ENCODE results near the gene RNF220. TPM values are rescaled to one million over a fixed set of nuclear protein-coding genes. Genes with fewer than 3 reads are reported as not detected.
A peak's percentile ranks its signal among the peaks of the same experiment; 100 is the strongest.

The RNF220 gene
- total RNA-seq, 1 donor from 2014 or later: 58.4 TPM

GRCh38 chr1:44418022-44418673 lies 13.1 kb downstream of the RNF220 start:
- DNase-seq (ENCODE audit: low spot score): no peak
- H3K27me3 Mint-ChIP-seq (ENCODE audit: low read depth): peaks cover 35% of the 10 kb centered on the region
- H3K4me3 Mint-ChIP-seq (ENCODE audit: unreplicated experiment): peak overlapping the region; percentile 61
- peak overlapping the region; percentile 78 for H3K27ac Mint-ChIP-seq (ENCODE audit: unreplicated experiment)
- H3K4me1 Mint-ChIP-seq (ENCODE audit: low read depth): peaks cover 20% of the 10 kb centered on the region
- H3K36me3 Mint-ChIP-seq (ENCODE audit: low read depth): peaks cover 2% of the 10 kb centered on the region
- no peaks in the 10 kb centered on the region for H3K9me3 Mint-ChIP-seq (ENCODE audit: low read depth)
- TF ChIP-seq CTCF (IDR thresholded peaks at IDR 0.05): no peak

GRCh38 chr1:44419901-44420300 lies 14.8 kb downstream of the RNF220 start:
- Mint-ChIP-seq H3K27me3 (ENCODE audit: low read depth) (peaks cover 35% of the 10 kb centered on the region), H3K36me3 (ENCODE audit: low read depth) (peaks cover 2% of the 10 kb centered on the region), H3K4me3 (ENCODE audit: unreplicated experiment) (no peak overlapping the region), H3K9me3 (ENCODE audit: low read depth) (no peaks in the 10 kb centered on the region), H3K27ac (ENCODE audit: unreplicated experiment) (no peak overlapping the region), H3K4me1 (ENCODE audit: low read depth) (peaks cover 31% of the 10 kb centered on the region)
- TF ChIP-seq CTCF (IDR thresholded peaks at IDR 0.05): no peak
- no peak for DNase-seq (ENCODE audit: low spot score)

GRCh38 chr1:44420535-44420934 lies 15.5 kb downstream of the RNF220 start:
- Mint-ChIP-seq H3K27me3 (ENCODE audit: low read depth) (peaks cover 40% of the 10 kb centered on the region), H3K4me3 (ENCODE audit: unreplicated experiment) (no peak overlapping the region), H3K36me3 (ENCODE audit: low read depth) (no peaks in the 10 kb centered on the region), H3K4me1 (ENCODE audit: low read depth) (peaks cover 31% of the 10 kb centered on the region), H3K27ac (ENCODE audit: unreplicated experiment) (no peak overlapping the region), H3K9me3 (ENCODE audit: low read depth) (no peaks in the 10 kb centered on the region)
- DNase-seq (ENCODE audit: low spot score): no peak
- TF ChIP-seq CTCF (IDR thresholded peaks at IDR 0.05): no peak

- Mint-ChIP-seq H3K9me3 (ENCODE audit: low read depth) (no peaks in the 10 kb centered on the region), H3K4me1 (ENCODE audit: low read depth) (peaks cover 31% of the 10 kb centered on the region), H3K27me3 (ENCODE audit: low read depth) (peaks cover 39% of the 10 kb centered on the region), H3K27ac (ENCODE audit: unreplicated experiment) (no peak overlapping the region), H3K4me3 (ENCODE audit: unreplicated experiment) (no peak overlapping the region), H3K36me3 (ENCODE audit: low read depth) (no peaks in the 10 kb centered on the region)
- TF ChIP-seq CTCF (IDR thresholded peaks at IDR 0.05): no peak
- no peak for DNase-seq (ENCODE audit: low spot score)
Measured at GRCh38 chr1:44421446-44421884, 16.4 kb downstream of the RNF220 start.

- H3K27me3 Mint-ChIP-seq (ENCODE audit: low read depth): peaks cover 37% of the 10 kb centered on the region
- no peak for TF ChIP-seq CTCF (IDR thresholded peaks at IDR 0.05)
- no peak overlapping the region for H3K4me3 Mint-ChIP-seq (ENCODE audit: unreplicated experiment)
- no peaks in the 10 kb centered on the region for H3K36me3 Mint-ChIP-seq (ENCODE audit: low read depth)
- H3K27ac Mint-ChIP-seq (ENCODE audit: unreplicated experiment): no peak overlapping the region
- H3K9me3 Mint-ChIP-seq (ENCODE audit: low read depth): no peaks in the 10 kb centered on the region
- DNase-seq (ENCODE audit: low spot score): no peak
- peaks cover 30% of the 10 kb centered on the region for H3K4me1 Mint-ChIP-seq (ENCODE audit: low read depth)
Measured at GRCh38 chr1:44422161-44422560, 17.1 kb downstream of the RNF220 start.

Measured in chondrocyte (in vitro differentiated cells).